Dermis blood vessel endothelial cell (primary cell): ENCODE measurements around the gene ADAM23. TPM values are rescaled to one million over a fixed set of nuclear protein-coding genes. Genes with fewer than 3 reads are reported as not detected.

ENCODE experiments used
- DNase-seq: peaks from one replicate; pipeline ENCODE4 v3.0.0; 2010
- total RNA-seq: library from RNA; depleted of rRNA; stranded (reverse); fragments of >200 nt; gene quantifications from 2 replicates; pipeline ENCODE4 v1.2.3, GENCODE V29; 2014

ADAM23 gene
- total RNA-seq, 1 donor from 2014 or later, result 0.85 TPM

DNA sequence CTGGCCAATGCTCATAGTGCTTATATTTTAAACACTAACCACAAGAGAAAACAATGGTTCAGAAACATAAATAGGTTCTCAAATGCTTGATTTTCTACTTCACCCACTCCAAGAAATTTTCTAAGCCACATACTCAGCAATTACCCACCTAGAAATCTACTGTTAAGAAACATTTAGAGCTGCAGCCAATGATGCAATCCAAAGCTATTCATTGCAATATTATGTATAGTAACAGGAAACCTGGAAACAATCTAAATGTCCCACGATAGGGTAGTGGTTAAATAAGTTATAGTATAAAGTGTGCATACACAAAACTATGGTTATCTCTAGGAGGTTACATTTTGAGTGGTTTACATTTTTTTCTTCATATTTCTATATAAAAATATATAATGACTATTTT is 204.7 kb downstream of the ADAM23 start:
- no peak for DNase-seq

DNA sequence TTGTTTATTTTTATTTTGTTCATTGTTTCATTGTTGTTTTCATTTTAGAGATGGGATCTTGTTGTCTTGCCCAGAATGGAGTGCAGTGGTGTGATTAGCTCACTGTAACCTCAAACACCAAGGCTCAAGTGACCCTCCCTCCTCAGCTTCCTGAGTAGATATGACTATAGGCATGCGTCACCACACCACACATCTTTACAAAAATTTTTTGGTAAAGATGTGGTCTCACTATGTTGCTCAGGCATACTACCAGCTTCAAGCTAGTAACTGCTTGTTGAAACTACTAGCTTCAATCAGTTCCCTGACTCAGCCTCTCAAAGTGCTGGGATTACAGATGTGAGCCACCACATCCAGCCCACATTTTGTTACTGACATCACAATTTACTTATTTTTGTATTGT is 213.8 kb downstream of the ADAM23 start:
- DNase-seq, result no peak

GRCh38 chr2:206665251-206665650 is 221.9 kb downstream of the ADAM23 start:
- no peak for DNase-seq

Other genes with a start within 250 kb of the ADAM23 start
- 18.3 and 22.1 TPM in 2 replicates for gene ZDBF2, start 168.9 kb upstream of the ADAM23 start, total RNA-seq
- gene FAM237A, start 199.0 kb downstream of the ADAM23 start, total RNA-seq, result not detected in 2 replicates